HG03175 (cell line): ENCODE results near the gene FASTKD1.
"Not testable (repeated sequence)": the region's sequence is repeated elsewhere in the genome, so short reads cannot be mapped to it uniquely, and the experiment has no call there.

Experiments used
- ATAC-seq: cut with Tn5 transposase; IDR thresholded peaks from one replicate; pipeline ENCODE4 v1.9.1; 2021; ENCODE audit warnings: mild to moderate bottlenecking, moderate library complexity; ENCODE audit not compliant: unreplicated experiment

The FASTKD1 gene

GRCh38 chr2:169571571-169571970, 2.1 kb downstream of the FASTKD1 start:
- no peak for ATAC-seq

DNA sequence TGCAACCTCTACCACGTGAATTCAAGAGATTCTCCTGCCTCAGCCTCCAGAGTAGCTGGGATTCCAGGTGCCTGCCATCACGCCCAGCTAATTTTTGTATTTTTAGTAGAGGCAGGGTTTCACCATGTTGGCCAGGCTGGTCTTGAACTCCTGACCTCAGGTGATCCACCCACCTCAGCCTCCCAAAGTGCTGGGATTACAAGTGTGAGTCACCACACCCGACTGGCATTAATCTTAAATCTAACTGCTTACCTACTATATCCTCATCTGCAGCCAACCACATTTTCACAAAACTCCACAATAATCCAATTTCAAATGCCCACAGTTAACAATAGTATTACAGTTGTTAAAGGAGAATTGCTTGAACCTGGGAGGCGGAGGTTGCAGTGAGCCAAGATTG, 2.9 kb downstream of the FASTKD1 start:
- not testable (repeated sequence) for ATAC-seq

DNA sequence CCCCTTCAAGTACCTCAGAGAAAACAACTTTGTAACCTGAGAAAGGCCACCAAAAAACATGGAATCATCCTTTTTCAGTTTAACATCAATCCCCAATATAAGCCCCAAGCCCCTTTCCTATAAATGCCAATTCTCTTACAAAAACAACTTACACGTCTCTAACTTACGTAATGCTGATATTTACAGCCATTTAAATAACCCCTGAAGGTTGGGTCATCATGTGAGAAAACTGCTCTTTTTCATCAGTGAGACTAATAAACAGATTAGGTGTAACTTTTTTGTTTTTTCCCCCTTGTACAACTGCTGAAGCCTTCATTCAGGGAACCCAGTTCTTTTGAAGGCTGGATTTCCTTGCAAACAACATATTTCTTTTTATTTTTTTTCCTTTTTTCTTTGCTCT, 3.7 kb downstream of the FASTKD1 start:
- no peak for ATAC-seq

DNA sequence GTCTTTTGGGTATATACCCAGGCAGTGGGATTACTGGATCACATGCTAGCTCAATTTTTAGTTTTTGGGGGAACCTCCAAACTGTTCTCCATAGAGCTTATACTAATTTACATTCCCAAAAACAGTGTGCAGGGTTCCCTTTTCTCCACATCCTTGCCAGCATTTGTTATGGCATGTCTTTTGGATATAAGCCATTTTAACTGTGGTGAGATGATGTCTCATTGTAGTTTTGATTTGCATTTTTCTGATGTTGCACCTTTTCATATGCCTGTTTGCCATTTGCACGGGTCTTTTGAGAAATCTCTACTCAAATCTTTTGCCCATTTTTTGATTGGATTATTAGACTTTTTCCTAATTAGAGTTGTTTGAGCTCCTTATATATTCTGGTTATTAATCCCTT, 8.0 kb downstream of the FASTKD1 start:
- no peak for ATAC-seq

DNA sequence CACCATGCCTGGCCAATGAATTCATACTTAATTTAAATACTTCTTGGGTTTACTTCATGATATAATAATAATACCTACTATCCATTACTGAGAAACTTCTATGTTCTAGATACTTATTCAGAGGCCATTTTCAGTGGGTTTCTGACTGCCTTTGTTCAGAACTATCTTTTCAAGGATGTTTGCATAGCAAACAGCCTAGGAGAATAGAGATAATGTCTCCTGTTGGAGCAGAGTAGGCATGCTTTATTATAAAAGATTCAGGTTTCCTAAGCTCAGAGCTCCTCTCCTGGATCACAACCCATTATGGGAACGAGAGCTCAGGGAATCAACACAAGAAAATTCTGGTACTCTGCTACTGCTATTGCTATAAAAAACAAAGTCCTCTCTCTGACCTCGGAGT, 11.1 kb downstream of the FASTKD1 start:
- no peak for ATAC-seq

DNA sequence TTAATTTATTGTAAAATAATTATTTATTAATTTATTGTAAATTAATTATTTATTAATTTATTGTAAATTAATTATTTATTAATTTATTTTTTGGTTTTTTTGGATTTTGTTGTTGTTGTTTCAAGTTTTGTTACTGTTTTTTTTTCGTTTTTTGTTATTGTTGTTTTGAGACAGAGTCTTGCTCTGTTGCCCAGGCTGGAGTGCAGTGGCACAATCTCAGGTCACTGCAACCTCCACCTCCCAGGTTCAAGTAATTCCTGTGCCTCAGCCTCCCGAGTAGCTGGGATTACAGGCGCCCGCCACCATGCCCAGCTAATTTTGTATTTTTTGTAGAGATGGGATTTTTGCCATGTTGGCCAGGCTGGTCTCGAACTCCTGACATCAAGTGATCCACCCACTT, 11.6 kb downstream of the FASTKD1 start:
- not testable (repeated sequence) for ATAC-seq

DNA sequence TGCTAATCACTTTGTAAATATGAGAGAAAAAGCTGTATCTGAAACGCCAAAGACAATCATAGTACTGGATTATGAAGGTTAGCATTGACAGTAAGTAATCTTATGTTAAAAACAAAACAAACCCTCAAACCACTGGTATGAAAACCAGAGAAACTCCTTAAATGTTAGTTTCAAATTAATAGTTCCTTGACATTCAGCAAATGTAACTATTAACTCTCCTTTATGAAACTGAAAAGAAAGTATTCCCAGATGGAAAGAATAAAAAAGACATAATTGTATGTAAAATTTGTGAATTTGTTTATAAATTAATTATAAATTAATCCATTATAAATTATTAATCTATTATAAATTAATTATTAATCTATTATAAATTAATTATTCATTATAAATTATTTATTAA, 12.3 kb downstream of the FASTKD1 start:
- no peak for ATAC-seq

GRCh38 chr2:169546756-169547155, 26.9 kb downstream of the FASTKD1 start:
- ATAC-seq, result no peak

DNA sequence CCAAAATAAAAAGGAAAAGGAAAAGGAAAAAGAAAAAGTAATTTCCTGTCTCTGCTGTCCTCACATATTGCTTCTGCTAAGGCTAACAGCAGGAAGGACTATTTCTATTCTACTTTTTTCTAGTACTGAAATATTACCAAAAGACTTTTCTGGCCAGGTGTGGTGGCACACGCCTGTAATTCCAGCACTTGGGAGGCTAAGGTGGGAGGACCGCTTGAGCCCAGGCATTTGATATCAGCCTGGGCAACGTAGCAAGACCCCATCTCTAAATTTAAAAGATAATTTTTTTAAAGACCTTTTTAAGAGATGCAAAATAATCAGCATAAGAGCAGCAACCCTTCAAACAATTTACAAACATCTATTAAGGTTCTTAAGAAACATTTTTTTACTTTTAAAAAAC, 31.2 kb downstream of the FASTKD1 start:
- no peak for ATAC-seq

DNA sequence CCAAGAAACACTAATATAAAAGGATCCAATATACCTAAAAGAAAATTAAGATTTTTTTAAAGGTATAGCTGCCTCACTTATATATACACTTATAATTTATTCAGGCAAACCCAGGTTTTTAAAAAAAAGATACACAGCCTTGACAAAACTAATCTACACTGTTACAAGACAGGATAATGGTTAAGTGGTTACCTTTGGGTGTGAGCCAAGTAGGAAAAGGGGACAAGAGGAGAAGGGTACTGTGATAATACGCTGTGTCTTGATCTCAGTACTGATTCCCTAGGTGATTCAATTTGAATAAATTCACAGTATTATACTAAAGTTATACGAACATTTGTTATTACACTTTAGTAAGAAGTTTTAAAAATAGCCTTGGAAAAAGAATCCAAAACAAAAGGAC, 33.5 kb downstream of the FASTKD1 start:
- no peak for ATAC-seq

DNA sequence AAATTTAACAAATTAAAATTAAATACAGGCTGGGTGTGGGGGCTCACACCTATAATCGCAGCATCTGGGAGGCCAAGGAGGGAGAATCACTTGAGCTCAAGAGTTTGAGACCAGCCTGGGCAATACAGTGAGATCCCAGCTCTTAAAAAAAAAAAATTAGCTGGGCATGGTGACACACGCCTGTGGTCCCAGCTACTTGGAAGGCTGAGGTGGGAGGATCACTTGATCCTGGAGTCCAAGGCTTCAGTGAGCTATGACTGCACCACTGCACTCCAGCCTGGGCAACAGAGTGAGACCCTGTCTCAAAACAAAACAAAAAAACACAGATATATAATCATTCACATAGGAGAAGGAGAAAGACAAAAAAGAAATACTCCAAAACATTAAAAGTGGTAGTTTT, 34.2 kb downstream of the FASTKD1 start:
- not testable (repeated sequence) for ATAC-seq

DNA sequence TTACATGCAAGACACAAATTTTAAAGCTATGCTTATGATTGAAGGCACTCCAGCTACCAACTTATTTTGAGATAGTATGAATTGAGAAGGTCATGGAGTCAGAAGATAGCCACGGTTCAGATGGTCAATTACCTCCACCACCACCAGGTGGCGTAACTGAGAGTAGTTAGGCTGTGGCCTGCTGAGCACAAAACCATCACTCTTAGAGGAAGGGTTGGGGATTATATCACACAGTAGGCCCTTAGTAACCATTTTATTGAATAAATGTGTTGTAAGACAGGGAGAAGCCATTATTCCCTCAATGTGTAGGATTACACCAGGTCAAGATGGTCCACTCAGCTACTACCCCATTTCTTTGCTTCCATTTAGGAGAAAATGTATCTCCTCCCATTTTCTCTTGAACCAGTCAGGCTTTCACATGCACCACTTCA, 45.4 kb downstream of the FASTKD1 start:
- peak; percentile 92 for ATAC-seq

- no peak for ATAC-seq
These were observed 47.2 kb downstream of the FASTKD1 start for GRCh38 chr2:169526451-169526850.

- no peak for ATAC-seq
These were observed 48.2 kb downstream of the FASTKD1 start for GRCh38 chr2:169525434-169525833.

GRCh38 chr2:169523681-169524080, 50.0 kb downstream of the FASTKD1 start:
- no peak for ATAC-seq

GRCh38 chr2:169520896-169521295, 52.8 kb downstream of the FASTKD1 start:
- no peak for ATAC-seq

DNA sequence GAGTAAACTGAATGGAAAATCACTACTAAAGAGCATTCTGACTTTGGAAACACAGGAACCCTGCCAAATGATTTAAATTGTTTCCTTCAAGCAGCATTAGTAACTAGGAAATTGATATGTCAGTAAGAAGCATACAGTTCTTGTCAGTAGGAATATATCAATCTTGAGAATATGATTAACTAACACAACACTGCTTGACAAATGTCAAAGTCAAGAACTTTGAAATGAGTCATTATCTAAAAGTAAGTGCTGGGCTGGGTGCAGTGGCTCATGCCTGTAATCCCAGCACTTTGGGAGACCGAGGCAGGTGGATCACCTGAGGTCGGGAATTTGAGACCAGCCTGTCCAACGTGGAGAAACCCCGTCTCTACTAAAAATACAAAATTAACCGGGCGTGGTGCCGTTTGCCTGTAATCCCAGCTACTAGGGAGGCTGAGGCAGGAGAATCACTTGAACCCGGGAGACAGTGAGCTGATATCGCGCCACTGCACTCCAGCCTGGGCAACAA, 57.1 kb downstream of the FASTKD1 start:
- not testable (repeated sequence) for ATAC-seq

- ATAC-seq, result not testable (repeated sequence)
These were observed 58.9 kb downstream of the FASTKD1 start for GRCh38 chr2:169514758-169515157.

DNA sequence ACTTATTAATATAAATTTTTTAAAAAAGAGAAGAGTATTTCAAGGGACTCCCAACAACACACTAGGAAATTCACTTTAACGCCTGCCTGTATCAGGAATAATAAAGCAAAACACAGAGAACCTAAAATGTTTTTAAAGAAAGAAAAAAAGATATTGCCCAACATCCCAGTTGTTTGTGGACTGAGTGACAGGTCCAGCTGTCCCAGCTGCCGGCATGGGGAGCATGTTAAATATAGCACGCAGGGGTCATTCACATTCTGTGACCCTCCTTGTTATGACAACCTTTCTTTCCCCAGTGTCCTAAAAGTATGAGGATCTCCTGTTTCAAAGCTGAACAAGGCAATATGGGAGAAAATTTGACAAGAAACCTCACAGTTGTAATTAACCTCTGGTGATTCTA, 59.7 kb downstream of the FASTKD1 start:
- ATAC-seq, result no peak

DNA sequence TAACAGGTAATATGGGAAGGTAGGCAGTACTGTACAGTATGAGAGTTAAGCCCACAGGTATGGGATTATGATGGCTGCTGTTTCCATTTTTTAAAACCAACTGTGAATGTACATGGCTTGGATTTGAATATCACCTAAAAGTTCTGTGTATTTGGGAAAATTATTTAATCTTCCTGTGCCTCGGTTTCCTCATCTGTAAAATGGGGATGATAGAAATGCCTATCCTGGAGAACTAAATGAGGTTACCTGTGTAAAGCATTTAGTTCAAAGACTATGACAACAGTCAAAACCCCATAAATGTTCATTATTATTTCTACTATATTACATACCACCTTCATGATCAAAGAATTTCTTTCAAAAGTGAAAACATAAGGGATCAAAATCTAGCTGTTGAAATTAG, 60.6 kb downstream of the FASTKD1 start:
- no peak for ATAC-seq

GRCh38 chr2:169512525-169512924, 61.1 kb downstream of the FASTKD1 start:
- no peak for ATAC-seq

- no peak for ATAC-seq
These were observed 61.8 kb downstream of the FASTKD1 start for GRCh38 chr2:169511818-169512217.

- ATAC-seq, result no peak
These were observed 63.2 kb downstream of the FASTKD1 start for GRCh38 chr2:169510496-169510895.

DNA sequence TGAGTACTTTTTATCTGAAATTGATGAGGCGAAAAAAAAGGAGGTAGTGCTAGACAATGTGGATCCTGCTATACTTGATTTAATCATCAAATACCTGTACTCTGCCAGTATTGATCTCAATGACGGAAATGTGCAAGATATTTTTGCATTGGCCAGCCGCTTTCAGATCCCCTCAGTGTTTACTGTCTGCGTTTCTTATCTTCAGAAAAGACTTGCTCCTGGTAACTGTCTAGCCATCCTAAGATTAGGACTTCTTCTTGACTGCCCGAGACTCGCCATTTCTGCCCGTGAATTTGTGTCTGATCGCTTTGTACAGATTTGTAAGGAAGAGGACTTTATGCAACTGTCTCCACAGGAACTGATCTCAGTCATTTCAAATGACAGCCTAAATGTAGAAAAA, 63.7 kb downstream of the FASTKD1 start:
- ATAC-seq, result no peak
